Measurements from ENCODE around the gene MSH5. TPM values are rescaled to one million over a fixed set of nuclear protein-coding genes. Genes with fewer than 3 reads are reported as not detected.

MSH5 gene
- total and polyA plus RNA-seq, 2 experiments from 2014 or later = 7.4 to 39.4 TPM

DNA sequence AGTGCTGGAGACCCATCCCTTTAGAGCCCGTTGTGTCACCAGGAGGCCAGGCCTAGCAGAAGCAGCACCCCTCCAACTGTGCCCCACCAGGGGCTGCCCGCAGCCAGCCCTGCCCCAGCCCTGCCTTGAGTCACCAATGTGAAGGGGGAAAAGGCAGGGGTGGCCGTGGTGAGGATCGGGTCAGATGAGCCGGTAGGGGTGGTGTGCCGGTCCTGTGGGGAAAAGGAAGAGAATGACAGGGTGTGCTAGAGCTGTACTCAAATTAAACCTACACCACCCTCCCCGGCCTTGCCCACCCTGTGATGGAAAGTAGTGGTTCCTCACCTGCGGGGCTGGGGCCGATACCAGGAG, 25.7 kb downstream of the MSH5 start:
- peaks cover 5% of the 10 kb centered on the region for H3K4me1 ChIP-seq (ENCODE audit: low read depth)
- no peaks in the 10 kb centered on the region for H3K9me3 ChIP-seq (ENCODE audit: low read depth)
- no peak overlapping the region for H3K4me3 ChIP-seq
- TF ChIP-seq, protein P1, sequence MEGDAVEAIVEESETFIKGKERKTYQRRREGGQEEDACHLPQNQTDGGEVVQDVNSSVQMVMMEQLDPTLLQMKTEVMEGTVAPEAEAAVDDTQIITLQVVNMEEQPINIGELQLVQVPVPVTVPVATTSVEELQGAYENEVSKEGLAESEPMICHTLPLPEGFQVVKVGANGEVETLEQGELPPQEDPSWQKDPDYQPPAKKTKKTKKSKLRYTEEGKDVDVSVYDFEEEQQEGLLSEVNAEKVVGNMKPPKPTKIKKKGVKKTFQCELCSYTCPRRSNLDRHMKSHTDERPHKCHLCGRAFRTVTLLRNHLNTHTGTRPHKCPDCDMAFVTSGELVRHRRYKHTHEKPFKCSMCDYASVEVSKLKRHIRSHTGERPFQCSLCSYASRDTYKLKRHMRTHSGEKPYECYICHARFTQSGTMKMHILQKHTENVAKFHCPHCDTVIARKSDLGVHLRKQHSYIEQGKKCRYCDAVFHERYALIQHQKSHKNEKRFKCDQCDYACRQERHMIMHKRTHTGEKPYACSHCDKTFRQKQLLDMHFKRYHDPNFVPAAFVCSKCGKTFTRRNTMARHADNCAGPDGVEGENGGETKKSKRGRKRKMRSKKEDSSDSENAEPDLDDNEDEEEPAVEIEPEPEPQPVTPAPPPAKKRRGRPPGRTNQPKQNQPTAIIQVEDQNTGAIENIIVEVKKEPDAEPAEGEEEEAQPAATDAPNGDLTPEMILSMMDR (IDR thresholded peaks at IDR 0.05; ENCODE audit: low read depth, low read length) = no peak
- no peaks in the 10 kb centered on the region for H3K36me3 ChIP-seq
- no peak for DNase-seq (ENCODE audit: low read depth in 1 of 2, low spot score in 1 of 2)
- H3K27ac ChIP-seq = no peak overlapping the region
- no peaks in the 10 kb centered on the region for H3K27me3 ChIP-seq

DNA sequence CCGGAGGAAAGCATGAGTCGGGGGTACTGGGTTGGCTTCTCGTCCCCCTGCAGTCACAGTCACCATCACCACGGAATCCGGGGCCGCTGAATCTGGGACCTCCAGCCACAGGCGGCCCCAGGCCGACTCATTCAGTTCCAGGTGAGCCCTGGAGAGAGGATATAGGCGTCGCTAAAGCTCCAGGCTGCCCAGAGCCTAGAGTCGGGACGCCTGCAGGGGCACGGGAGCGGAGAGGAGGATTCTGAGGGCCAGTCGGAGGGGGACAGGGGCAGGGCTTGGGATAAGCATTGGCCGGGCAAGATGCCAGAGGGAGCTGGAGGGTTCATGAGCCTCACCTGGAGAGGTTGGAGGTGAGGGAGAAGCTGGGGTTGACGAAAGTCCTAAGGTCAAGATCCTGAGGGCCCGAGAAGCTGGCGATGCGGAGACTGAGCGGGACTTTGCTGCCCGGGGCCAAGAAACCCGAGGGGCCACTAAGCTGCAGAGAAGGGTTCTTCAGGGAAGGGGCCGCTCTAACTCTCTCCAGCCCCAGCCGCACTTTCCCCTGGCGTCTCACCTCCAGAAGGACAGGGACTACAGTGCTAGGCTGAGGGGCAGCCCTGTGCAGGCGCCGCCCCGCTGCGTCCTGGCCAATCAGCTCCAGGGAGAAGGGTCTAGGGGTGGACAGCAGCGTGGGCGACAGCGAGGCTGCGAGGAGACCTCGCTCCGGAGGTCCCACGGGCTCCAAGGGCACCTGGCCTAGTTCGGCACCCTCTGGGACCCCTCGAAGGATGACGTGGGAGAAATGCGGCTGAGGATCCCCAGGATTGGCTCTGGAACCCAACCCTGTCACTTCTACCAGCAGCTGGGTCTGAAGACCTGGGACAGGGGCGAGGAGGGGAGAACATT, 26.3 kb downstream of the MSH5 start:
- Histone ChIP-seq H3K4me1 (ENCODE audit: low read depth) (peaks cover 5% of the 10 kb centered on the region), H3K36me3 (no peaks in the 10 kb centered on the region), H3K4me3 (no peak overlapping the region), H3K9me3 (ENCODE audit: low read depth) (no peaks in the 10 kb centered on the region), H3K27me3 (no peaks in the 10 kb centered on the region), H3K27ac (no peak overlapping the region)
- DNase-seq (ENCODE audit: low read depth in 1 of 2, low spot score in 1 of 2) = peak; percentile 32 to 56
- TF ChIP-seq, protein P1 (IDR thresholded peaks at IDR 0.05; ENCODE audit: low read depth, low read length) = no peak

GRCh38 chr6:31767096-31767645, 27.4 kb downstream of the MSH5 start:
- H3K9me3 ChIP-seq (ENCODE audit: low read depth) = no peaks in the 10 kb centered on the region
- H3K4me3 ChIP-seq = no peak overlapping the region
- H3K27me3 ChIP-seq = no peaks in the 10 kb centered on the region
- H3K4me1 ChIP-seq (ENCODE audit: low read depth) = peaks cover 5% of the 10 kb centered on the region
- TF ChIP-seq, protein P1 (IDR thresholded peaks at IDR 0.05; ENCODE audit: low read depth, low read length) = no peak
- no peaks in the 10 kb centered on the region for H3K36me3 ChIP-seq
- DNase-seq (ENCODE audit: low read depth in 1 of 2, low spot score in 1 of 2) = no peak
- no peak overlapping the region for H3K27ac ChIP-seq

GRCh38 chr6:31768363-31769257, 28.8 kb downstream of the MSH5 start:
- Histone ChIP-seq H3K9me3 (ENCODE audit: low read depth) (no peaks in the 10 kb centered on the region), H3K27me3 (no peaks in the 10 kb centered on the region), H3K4me1 (ENCODE audit: low read depth) (peaks cover 1% of the 10 kb centered on the region), H3K36me3 (no peaks in the 10 kb centered on the region), H3K27ac (no peak overlapping the region), H3K4me3 (no peak overlapping the region)
- DNase-seq (ENCODE audit: low read depth in 1 of 2, low spot score in 1 of 2) = no peak
- TF ChIP-seq, protein P1 (IDR thresholded peaks at IDR 0.05; ENCODE audit: low read depth, low read length) = no peak

DNA sequence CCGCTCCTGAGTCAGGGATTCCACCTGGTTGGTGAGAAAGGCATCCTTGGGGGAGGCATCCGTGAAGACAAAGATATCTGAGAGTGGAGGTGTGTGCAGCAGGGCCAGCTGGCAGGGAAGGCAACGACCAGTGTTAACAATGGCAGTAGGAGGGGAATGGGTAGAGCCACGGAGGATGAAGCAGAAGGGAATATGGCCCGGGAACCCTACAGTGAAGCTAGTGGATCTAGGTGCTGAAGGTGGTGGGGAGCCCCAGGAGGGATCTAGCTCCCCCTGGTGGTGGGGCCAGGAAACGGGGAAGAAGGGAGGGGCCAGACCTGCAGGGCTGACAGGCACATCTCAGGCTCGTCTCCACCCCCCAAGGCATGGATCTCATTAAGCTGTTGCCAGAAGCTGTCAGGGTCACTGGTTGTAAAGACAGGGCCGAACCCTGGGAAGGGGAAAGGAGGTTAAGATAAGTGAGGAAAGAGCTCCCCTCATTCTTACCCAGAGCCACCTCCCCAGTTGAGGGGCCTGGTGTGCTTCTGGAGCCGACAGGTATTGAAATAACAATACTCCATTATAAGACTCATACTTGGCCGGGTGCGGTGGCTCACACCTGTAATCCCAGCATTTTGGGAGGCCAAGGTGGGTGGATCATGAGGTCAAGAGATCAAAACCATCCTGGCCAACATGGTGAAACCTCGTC, 30.0 kb downstream of the MSH5 start:
- Histone ChIP-seq H3K9me3 (ENCODE audit: low read depth) (no peaks in the 10 kb centered on the region), H3K36me3 (no peaks in the 10 kb centered on the region), H3K4me3 (no peak overlapping the region), H3K27ac (no peak overlapping the region), H3K27me3 (no peaks in the 10 kb centered on the region), H3K4me1 (ENCODE audit: low read depth) (no peaks in the 10 kb centered on the region)
- peak; percentile 45 to 60 for DNase-seq (ENCODE audit: low read depth in 1 of 2, low spot score in 1 of 2)
- TF ChIP-seq, protein P1 (IDR thresholded peaks at IDR 0.05; ENCODE audit: low read depth, low read length) = peak; percentile 77

Data from cardiac muscle cell (in vitro differentiated cells and primary cell).